ENCODE data around the gene TAMALIN.
"Not testable (repeated sequence)": the region's sequence is repeated elsewhere in the genome, so short reads cannot be mapped to it uniquely, and the experiment has no call there.

The TAMALIN gene

DNA sequence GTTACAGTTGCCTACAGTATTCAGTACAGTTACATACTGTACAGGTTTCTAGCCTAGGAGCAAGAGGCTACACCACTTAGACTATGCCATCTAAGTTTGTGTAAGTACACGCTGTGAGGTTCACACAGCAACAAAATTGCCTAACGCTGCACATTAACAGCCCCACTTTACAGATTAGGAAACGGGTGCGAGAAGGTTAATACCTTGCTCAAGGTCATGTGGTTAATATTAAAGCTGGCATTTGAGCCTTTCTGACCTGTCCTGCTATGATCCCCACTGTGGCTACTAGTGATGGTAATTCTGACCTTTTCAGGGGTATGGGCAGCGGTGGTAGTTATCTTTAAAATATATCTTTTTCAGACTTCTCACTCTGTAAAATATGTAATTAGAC, 34.3 kb upstream of the TAMALIN start:
- no peak for DNase-seq (ENCODE audit: extremely low spot score)
- TF ChIP-seq SUZ12 (IDR thresholded peaks at IDR 0.05), result no peak
- TF ChIP-seq SP1 (IDR thresholded peaks at IDR 0.05), result no peak
- POLR2A ChIA-PET, result no interaction called here
- CTCF ChIA-PET, result interaction anchor here (3.7 kb wide), 1 partner anchor 11 kb away, joined by 28 read pairs; no protein-coding TSS in a partner anchor

DNA sequence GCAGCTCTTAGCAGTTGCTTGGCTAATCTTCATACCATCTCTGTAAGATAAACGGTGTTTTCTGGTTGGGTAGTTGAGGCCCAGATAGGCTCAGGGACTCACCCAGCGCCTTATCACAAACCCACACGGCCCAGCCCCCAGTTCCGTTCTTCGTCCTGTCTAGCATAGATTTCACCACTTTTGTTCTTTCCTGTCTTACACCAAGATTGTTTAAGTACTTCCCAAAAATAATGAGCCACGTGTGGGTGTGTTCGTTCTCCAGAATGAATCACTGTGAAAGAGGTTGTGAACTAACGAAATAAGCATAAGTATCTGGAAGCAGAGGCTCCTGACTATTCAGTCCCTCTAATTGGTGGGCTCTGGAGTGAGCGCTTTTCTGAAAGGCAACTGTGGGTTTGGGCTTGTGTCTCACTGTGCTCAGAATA, 33.9 kb upstream of the TAMALIN start:
- TF ChIP-seq FOXA1 (IDR thresholded peaks at IDR 0.05), result no peak
- TF ChIP-seq FOXM1 (IDR thresholded peaks at IDR 0.05; ENCODE audit: borderline replicate concordance), result no peak
- TF ChIP-seq HDGF (IDR thresholded peaks at IDR 0.05; ENCODE audit: borderline replicate concordance), result no peak
- no peak for TF ChIP-seq ARNT (IDR thresholded peaks at IDR 0.05)
- TF ChIP-seq NFRKB (IDR thresholded peaks at IDR 0.05), result no peak
- no peak for TF ChIP-seq BHLHE40 (IDR thresholded peaks at IDR 0.05; ENCODE audit: borderline replicate concordance)
- TF ChIP-seq SUZ12 (IDR thresholded peaks at IDR 0.05), result no peak
- TF ChIP-seq SP1 (IDR thresholded peaks at IDR 0.05), result no peak
- no peak for DNase-seq (ENCODE audit: extremely low spot score)
- POLR2A ChIA-PET, result no interaction called here
- CTCF ChIA-PET, result interaction anchor here (3.7 kb wide), 1 partner anchor 12 kb away, joined by 28 read pairs; no protein-coding TSS in a partner anchor

DNA sequence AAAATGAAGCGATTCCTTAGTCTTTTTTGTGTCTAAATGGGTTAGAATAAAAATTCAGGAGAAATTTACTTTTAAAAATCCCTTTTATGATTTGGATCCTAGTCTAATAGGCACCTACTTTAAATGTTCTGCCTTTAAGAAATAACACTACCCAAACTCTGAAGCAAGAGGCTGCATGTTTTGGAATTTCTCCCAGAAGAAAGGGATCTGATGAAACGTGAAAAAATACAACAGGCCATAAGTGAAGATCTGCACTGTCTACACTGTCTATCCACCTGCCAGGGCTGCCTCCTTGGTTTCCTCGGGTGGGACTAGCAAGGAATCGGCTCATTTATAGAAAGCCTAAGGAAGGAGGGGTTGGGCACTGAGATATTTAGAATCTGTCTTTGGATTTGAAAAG, 33.2 kb upstream of the TAMALIN start:
- POLR2A ChIA-PET, result no interaction called here
- CTCF ChIA-PET, result no interaction called here
- no peak for DNase-seq (ENCODE audit: extremely low spot score)
- TF ChIP-seq SP1 (IDR thresholded peaks at IDR 0.05) (no peak), BHLHE40 (IDR thresholded peaks at IDR 0.05; ENCODE audit: borderline replicate concordance) (no peak)
- TF ChIP-seq, protein P1, sequence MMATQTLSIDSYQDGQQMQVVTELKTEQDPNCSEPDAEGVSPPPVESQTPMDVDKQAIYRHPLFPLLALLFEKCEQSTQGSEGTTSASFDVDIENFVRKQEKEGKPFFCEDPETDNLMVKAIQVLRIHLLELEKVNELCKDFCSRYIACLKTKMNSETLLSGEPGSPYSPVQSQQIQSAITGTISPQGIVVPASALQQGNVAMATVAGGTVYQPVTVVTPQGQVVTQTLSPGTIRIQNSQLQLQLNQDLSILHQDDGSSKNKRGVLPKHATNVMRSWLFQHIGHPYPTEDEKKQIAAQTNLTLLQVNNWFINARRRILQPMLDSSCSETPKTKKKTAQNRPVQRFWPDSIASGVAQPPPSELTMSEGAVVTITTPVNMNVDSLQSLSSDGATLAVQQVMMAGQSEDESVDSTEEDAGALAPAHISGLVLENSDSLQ (IDR thresholded peaks at IDR 0.05), result no peak

DNA sequence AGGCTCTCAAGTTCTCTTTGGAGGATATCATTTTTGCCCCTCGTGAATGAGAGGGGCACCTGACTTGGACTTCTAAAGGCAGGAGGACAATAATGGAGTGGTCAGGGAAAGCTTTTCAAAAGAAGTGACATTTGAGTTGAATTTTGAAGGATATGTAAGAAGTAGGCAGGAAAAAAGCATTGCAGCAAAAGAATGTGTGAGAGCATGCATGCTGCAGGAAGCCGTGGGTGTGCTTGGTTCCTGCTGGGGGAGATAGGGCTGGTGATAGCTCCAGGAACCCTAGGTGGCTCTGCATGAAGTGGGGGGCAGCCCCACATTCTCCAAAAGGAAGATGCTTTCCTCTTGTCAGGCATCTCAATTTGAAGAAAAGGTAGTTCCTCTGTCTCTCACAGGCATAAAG, 32.1 kb upstream of the TAMALIN start:
- ChIA-PET CTCF (interaction anchor here (0.6 kb wide), 1 partner anchor 17 kb away, joined by 3 read pairs; no protein-coding TSS in a partner anchor), POLR2A (no interaction called here)
- no peak for DNase-seq (ENCODE audit: extremely low spot score)
- no peak for TF ChIP-seq FOXK2 (IDR thresholded peaks at IDR 0.05)
- TF ChIP-seq TARDBP (IDR thresholded peaks at IDR 0.05), result no peak
- TF ChIP-seq NFRKB (IDR thresholded peaks at IDR 0.05), result no peak
- no peak for TF ChIP-seq CTBP1 (IDR thresholded peaks at IDR 0.05; ENCODE audit: borderline replicate concordance)
- TF ChIP-seq LEF1 (IDR thresholded peaks at IDR 0.05; ENCODE audit: borderline replicate concordance), result no peak
- TF ChIP-seq FOXM1 (IDR thresholded peaks at IDR 0.05; ENCODE audit: borderline replicate concordance), result no peak
- TF ChIP-seq ELF4 (IDR thresholded peaks at IDR 0.05), result no peak
- TF ChIP-seq L3MBTL2 (conservative IDR thresholded peaks at IDR 0.05), result no peak
- TF ChIP-seq, protein P1 (IDR thresholded peaks at IDR 0.05), result no peak
- no peak for TF ChIP-seq FOXA1 (IDR thresholded peaks at IDR 0.05)

DNA sequence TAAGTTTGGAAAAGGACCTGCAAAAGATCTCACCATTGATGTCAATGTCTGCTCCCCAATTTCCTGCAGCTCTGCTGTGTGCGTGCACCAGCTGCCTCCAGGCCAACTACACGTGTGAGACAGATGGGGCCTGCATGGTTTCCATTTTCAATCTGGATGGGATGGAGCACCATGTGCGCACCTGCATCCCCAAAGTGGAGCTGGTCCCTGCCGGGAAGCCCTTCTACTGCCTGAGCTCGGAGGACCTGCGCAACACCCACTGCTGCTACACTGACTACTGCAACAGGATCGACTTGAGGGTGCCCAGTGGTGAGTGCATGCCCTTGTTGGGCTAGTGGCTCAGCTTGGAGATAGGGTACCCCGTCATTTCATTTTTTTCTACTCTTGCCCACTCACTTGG, 31.6 kb upstream of the TAMALIN start:
- POLR2A ChIA-PET, result no interaction called here
- CTCF ChIA-PET, result interaction anchor here (0.6 kb wide), 2 partner anchors 13 to 18 kb away, joined by 3 read pairs; no protein-coding TSS in a partner anchor

DNA sequence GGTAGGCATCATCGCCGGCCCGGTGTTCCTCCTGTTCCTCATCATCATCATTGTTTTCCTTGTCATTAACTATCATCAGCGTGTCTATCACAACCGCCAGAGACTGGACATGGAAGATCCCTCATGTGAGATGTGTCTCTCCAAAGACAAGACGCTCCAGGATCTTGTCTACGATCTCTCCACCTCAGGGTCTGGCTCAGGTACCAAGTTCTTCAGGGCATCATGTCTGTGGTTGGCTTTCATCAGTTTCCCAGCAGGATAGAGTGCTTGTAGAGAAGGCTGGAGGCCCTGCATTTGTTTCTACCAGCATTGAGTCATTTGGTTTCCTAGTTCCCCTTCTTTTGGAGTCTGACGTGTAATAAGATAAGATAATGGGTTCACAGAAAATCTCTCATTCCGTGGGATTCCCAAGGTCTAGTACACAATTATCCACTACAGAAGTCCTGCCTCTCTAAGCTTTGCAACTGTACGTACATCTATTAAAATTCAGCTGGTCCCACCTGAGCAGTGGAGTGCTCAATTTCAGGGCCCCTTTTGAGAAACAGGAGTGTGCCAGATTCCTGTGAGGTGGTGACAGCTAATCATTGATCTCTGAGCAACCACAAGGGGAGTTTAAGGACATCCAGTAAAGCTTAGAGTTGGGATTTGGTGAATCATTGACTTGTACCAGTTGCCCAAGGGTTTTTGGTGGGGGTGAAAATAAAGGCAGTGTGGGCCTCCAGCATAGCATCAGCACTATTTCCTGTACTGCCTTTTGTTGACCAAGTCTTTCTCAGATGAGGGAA, 30.2 kb upstream of the TAMALIN start:
- CTCF ChIA-PET, result interaction anchor here (0.7 to 2.2 kb wide), 3 partner anchors 16 to 49 kb away, joined by 3 to 11 read pairs (median 3); no protein-coding TSS in a partner anchor
- POLR2A ChIA-PET, result no interaction called here
- no peak for TF ChIP-seq SP1 (IDR thresholded peaks at IDR 0.05)
- DNase-seq (ENCODE audit: extremely low spot score), result no peak

More for the DNA sequence above, 31.6 kb upstream of the TAMALIN start:
- TF ChIP-seq NFRKB (IDR thresholded peaks at IDR 0.05), result no peak
- no peak for DNase-seq (ENCODE audit: extremely low spot score)

DNA sequence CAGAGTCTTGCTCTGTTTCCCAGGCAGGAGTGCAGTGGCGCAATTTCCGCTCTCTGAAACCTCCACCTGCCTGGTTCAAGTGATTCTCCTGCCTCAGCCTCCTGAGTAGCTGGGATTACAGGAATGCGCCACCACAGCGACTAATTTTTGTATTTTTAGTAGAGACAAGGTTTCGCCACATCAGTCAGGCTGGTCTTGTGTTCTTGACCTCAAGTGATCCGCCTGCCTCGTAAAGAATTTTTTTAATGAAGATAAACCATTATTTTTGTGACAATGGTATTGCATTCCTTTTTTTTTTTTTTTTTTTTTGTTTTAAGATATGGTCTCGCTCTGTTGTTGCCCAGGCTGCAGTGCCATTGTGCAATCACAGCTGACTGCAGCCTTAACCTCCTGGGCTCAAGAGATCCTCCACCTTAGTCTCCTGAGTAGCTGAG, 29.4 kb upstream of the TAMALIN start:
- ChIA-PET POLR2A (no interaction called here), CTCF (interaction anchor here (0.7 to 2.2 kb wide), 5 partner anchors 15 to 245 kb away, joined by 3 to 11 read pairs (median 4); no protein-coding TSS in a partner anchor)
- TF ChIP-seq ELF4 (IDR thresholded peaks at IDR 0.05), result no peak
- no peak for TF ChIP-seq SUZ12 (IDR thresholded peaks at IDR 0.05)
- TF ChIP-seq SP1 (IDR thresholded peaks at IDR 0.05), result no peak
- TF ChIP-seq ARNT (IDR thresholded peaks at IDR 0.05), result no peak
- TF ChIP-seq NFRKB (IDR thresholded peaks at IDR 0.05), result no peak
- no peak for DNase-seq (ENCODE audit: extremely low spot score)

DNA sequence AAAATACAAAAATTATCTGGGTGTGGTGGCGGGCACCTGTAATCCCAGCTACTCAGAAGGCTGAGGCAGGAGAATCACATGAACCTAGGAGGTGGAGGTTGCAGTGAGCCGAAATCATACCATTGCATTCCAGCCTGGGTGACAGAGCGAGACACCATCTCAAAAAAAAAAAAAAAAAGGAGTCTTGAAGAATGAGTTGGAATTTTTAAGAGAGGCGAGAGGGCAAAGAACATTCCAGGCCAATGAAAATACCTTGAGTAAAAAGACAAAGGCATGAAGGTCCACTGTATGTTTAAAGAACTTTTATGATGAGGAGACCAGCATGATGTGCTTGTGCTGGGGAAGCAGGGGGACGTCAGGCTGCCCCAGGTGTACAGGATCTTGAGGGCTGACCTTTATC, 27.4 kb upstream of the TAMALIN start:
- CTCF ChIA-PET; DNase-seq (ENCODE audit: extremely low spot score); POLR2A ChIA-PET: not testable (repeated sequence)
